Esophagus squamous epithelium (tissue), 4 donors: Measurements from ENCODE around the gene L1CAM.

Source experiments
- POLR2A ChIP-seq, 4 donors: fragments of 450-650 bp; IDR thresholded peaks; one replicate each; pipeline ENCODE4 v1.6.1; 2017; ENCODE audit warnings: antibody characterized with exemption in 4 of 4, mild to moderate bottlenecking in 4 of 4, moderate library complexity in 3 of 4
- TF ChIP-seq, protein P1 (sequence below), 6 experiments: fragments of 450-650 bp in 4 of 6; fragments of 200-600 bp in 2 of 6; sonication (generic) in 2 of 6; IDR thresholded peaks; one replicate each; pipeline ENCODE4 v1.5.1; 2016 to 2019; ENCODE audit warnings: antibody characterized with exemption in 6 of 6, mild to moderate bottlenecking in 4 of 6, moderate library complexity in 4 of 6

DNA sequence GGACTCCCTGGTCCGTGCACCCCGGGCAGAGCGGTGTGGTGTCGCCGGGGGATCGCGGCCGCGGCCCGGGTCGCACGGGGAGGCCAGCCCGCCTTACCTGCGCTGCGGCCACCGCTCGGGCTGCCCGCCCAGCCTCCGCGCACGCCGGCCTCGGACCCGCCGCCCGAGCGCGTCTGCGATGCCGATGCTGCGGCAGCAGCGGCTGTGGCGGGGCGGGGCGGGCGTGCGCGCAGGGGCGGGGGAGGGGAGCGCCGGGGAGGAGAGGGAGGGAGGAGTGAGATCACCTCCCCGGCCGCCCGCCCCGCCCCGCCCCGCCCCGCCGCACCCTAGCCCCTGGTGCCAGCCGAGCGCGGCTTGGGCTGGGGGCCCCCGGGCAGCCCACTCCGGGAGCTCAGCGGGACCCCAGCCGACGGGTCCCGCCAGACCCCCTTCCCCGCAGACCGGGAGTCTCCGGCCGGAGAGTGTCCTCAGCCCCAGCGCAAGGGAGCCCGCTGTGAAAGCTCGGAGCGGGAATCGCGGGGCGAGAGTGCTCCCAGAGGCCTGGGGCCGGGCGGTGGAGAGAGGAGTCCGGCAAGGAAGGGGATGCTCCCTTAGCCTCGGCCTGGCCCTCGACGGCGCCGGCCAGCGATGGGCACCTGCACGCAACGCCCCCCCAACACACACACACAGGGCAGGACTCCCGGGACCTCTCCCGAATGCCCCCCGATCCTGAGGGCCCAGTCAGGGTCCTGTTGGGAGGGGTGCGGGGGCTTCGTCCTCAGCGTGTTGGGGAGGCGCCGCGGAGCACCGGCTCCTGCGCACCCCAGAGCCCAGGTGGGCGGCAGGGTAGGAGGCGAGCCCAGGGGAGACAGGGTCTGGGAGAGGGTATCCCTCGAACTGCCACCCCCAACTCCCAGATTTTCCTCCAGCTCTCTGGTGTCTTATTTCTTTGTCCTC is at the start of gene L1CAM:
- TF ChIP-seq POLR2A (IDR thresholded peaks at IDR 0.05): no peak
- TF ChIP-seq, protein P1, sequence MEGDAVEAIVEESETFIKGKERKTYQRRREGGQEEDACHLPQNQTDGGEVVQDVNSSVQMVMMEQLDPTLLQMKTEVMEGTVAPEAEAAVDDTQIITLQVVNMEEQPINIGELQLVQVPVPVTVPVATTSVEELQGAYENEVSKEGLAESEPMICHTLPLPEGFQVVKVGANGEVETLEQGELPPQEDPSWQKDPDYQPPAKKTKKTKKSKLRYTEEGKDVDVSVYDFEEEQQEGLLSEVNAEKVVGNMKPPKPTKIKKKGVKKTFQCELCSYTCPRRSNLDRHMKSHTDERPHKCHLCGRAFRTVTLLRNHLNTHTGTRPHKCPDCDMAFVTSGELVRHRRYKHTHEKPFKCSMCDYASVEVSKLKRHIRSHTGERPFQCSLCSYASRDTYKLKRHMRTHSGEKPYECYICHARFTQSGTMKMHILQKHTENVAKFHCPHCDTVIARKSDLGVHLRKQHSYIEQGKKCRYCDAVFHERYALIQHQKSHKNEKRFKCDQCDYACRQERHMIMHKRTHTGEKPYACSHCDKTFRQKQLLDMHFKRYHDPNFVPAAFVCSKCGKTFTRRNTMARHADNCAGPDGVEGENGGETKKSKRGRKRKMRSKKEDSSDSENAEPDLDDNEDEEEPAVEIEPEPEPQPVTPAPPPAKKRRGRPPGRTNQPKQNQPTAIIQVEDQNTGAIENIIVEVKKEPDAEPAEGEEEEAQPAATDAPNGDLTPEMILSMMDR (IDR thresholded peaks at IDR 0.05): no peak
